Left ventricle myocardium inferior (tissue), 1 donor: ENCODE data around the gene FOXK1. TPM values are rescaled to one million over a fixed set of nuclear protein-coding genes. Genes with fewer than 3 reads are reported as not detected.
A peak's percentile ranks its signal among the peaks of the same experiment; 100 is the strongest.

ENCODE experiments used
- DNase-seq: peaks from one replicate; pipeline ENCODE4 v3.0.0-alpha.2; 2020
- H3K27ac ChIP-seq: fragments of 200-600 bp; replicated peaks from 2 replicates; pipeline ENCODE4 v1.8.0; 2021
- H3K27me3 ChIP-seq: fragments of 200-600 bp; 2 replicates; pipeline ENCODE4 v1.8.0; 2021; ENCODE audit warnings: low read depth
- H3K36me3 ChIP-seq: fragments of 200-600 bp; 2 replicates; pipeline ENCODE4 v1.8.0; 2021
- H3K4me1 ChIP-seq: fragments of 200-600 bp; 2 replicates; pipeline ENCODE4 v1.8.0; 2021
- H3K4me3 ChIP-seq: fragments of 200-600 bp; 2 replicates; pipeline ENCODE4 v1.8.0; 2021; ENCODE audit warnings: mild to moderate bottlenecking, moderate library complexity
- H3K9me3 ChIP-seq: fragments of 200-600 bp; replicated peaks from 2 replicates; pipeline ENCODE4 v1.8.0; 2021
- CTCF ChIP-seq: fragments of 200-600 bp; IDR thresholded peaks from 2 replicates; pipeline ENCODE4 v1.8.0; 2021; ENCODE audit warnings: antibody characterized with exemption, mild to moderate bottlenecking, borderline replicate concordance
- intact Hi-C: fragments of 100-400 bp; cut with micrococcal nuclease; formaldehyde crosslinking; loops from one replicate; pipeline ENCODE4 v1.11.0; 2022
- total RNA-seq: library from RNA; stranded (reverse); fragmentation: NEBNext Ultra II Directional; extraction: Animal tissue kit (Norgen Biotek cat#: 25700); gene quantifications from one replicate; pipeline ENCODE4 v1.2.1, GENCODE V29; 2021
- donor health status: DM: no; HTN: yes; CAD: no; lungs with severe emphysema.

Gene FOXK1
- total RNA-seq, 1 donor from 2014 or later, result 18.3 TPM

DNA sequence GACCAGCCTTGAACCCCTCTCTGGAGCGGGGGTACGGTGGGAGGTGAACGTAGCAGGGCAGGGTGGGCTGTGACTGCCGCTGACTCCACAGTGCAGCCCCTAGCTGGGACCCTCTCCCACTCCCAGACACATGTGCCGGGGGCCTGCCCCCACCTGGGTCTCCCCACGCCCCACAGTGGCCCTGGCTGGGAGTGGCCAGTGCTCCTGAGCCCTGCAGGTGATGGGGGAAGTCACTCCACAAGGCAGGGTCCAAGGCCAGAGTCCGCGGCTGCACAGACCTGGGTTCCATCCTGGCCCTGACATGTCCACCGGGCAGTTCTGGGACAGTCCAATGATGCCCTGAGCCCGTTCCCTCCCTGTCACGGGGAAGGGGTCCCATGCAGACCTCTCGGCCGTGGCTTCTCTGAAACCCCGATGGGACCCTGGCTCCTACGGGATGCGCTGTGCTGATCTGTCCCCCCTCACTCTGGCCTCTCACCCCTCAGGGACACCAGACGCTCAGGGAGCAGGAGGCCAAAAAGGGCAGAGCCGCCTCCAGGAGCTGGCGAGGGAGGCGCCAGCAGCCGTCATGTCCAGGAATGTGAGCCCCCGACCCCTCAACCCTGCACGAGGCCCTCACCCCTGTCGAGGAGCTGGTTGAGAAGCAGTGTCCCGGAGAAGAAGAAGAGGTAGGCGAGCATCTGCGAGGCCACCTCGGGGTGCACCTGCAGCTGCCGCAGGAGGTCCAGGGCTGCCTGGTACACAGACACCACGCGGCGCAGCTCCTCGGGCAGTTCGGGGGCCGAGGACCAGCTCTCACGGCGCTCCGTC lies 133.7 kb downstream of the FOXK1 start:
- H3K27ac ChIP-seq, result no peak overlapping the region
- H3K36me3 ChIP-seq, result peaks cover 12% of the 10 kb centered on the region
- peaks cover 22% of the 10 kb centered on the region for H3K4me1 ChIP-seq
- intact Hi-C loops, result no loop called here
- TF ChIP-seq CTCF, result no peak
- no peak for DNase-seq
- no peak overlapping the region for H3K4me3 ChIP-seq
- H3K9me3 ChIP-seq, result no peaks in the 10 kb centered on the region
- peaks cover 3% of the 10 kb centered on the region for H3K27me3 ChIP-seq

DNA sequence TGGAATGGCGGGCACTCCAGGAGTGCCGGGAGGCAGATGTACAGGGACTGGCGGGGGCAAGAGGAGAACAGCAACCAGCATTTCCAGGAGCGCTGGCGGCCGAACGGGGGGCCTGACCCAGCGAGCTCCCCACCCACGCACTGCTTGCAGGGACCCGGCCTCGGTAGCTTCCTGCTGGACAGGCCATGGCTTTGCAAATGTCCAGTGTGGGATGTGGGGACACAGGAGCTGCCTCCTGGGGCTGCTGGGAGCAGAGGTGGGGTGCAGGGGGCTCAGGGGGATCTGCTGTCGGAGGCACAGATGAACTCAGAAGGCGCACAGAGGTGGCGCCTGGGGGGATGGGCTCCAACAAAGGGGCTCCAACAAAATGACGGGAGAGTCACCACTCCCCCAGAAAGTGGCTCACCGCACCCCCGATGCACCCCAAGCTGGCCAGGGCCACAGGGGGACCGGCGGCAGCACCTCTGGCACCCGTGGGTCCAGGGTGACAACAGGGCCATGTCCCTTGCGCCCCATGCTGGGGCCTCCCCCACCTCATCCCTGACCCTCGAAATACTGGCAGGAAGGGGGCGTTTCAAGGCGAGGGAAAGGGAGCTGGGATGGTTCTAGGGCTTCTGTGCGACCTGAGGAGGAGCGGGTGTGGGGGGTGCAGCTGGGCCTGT lies 134.5 kb downstream of the FOXK1 start:
- Histone ChIP-seq H3K27me3 (peaks cover 5% of the 10 kb centered on the region), H3K9me3 (no peaks in the 10 kb centered on the region), H3K36me3 (peaks cover 12% of the 10 kb centered on the region), H3K4me1 (peaks cover 29% of the 10 kb centered on the region), H3K27ac (no peak overlapping the region), H3K4me3 (no peak overlapping the region)
- intact Hi-C loops, result no loop called here
- no peak for TF ChIP-seq CTCF
- DNase-seq, result no peak

GRCh38 chr7:4817178-4817901 lies 135.2 kb downstream of the FOXK1 start:
- Histone ChIP-seq H3K4me1 (peaks cover 31% of the 10 kb centered on the region), H3K4me3 (no peak overlapping the region), H3K36me3 (peaks cover 12% of the 10 kb centered on the region), H3K27me3 (peaks cover 5% of the 10 kb centered on the region), H3K27ac (no peak overlapping the region), H3K9me3 (no peaks in the 10 kb centered on the region)
- DNase-seq, result no peak
- intact Hi-C loops, result no loop called here
- TF ChIP-seq CTCF, result no peak

DNA sequence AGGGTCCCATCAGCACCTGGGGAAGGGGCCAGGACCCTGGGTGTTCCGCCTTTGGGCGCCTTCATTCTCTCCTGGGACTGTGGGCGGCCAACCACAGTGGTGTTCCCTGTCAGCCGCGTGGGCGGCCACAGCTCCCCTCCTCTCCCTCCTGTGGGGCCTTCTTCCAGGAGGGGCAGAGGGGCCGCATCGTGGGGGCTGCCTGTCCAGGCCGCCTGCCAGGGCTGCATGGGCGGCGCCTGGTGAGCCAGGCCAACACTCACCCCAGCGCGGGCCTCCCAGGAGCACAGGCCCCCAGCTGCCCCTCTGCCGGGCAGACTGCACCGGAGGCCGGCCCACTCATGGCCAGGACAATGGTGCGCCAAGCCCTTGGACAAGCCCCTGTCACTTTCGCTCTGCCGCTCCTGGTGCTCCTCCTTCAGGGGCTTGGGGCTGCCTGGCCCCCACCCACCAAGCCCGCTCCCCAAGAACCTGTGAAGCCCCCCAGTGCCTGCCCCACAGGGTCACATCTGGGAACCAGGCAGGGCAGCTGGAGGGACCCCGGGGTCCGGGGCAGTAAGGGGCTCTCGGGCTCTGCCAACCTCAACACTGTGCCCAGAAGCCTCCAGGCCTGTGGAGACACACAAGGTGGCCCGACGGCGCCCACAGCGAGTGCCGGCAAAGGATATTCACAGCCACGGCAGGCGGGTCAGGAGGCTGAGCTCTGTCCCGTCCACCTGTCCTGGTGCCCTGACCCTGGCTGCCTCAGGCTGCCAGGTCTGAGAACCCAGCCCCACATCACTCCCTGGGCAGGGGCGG lies 136.1 kb downstream of the FOXK1 start:
- peaks cover 5% of the 10 kb centered on the region for H3K27me3 ChIP-seq
- no peak for TF ChIP-seq CTCF
- H3K27ac ChIP-seq, result peak overlapping the region; percentile 80
- peaks cover 12% of the 10 kb centered on the region for H3K36me3 ChIP-seq
- no peak for DNase-seq
- intact Hi-C loops, result no loop called here
- no peak overlapping the region for H3K4me3 ChIP-seq
- no peaks in the 10 kb centered on the region for H3K9me3 ChIP-seq
- peaks cover 31% of the 10 kb centered on the region for H3K4me1 ChIP-seq
